Measurements from ENCODE around the gene SPAG9.

DNA sequence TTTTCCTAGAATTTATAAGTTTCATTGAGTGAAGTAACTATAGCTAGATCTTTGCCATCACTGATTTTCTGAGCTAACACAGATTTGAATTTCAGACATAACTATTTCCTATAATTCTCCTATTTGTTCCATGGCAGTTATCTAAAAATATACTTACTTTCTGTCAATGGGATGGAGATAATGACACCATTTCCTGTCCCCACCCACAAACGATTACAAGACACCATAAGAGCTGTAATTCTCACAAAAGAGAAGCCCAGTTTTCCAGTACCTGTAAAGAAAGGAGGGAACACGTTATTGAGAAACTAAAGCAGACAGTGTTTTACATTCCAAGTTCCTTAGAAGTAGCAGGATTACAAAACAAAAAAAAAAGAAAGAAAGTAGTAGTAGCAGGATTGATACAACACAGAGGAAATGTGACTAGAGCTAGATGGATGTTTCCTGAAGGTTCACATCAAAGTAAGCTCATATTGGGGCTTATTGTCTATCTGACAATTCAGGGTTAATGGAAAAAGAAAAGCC is 143.7 kb downstream of the SPAG9 start:
- TF ChIP-seq, protein P1, sequence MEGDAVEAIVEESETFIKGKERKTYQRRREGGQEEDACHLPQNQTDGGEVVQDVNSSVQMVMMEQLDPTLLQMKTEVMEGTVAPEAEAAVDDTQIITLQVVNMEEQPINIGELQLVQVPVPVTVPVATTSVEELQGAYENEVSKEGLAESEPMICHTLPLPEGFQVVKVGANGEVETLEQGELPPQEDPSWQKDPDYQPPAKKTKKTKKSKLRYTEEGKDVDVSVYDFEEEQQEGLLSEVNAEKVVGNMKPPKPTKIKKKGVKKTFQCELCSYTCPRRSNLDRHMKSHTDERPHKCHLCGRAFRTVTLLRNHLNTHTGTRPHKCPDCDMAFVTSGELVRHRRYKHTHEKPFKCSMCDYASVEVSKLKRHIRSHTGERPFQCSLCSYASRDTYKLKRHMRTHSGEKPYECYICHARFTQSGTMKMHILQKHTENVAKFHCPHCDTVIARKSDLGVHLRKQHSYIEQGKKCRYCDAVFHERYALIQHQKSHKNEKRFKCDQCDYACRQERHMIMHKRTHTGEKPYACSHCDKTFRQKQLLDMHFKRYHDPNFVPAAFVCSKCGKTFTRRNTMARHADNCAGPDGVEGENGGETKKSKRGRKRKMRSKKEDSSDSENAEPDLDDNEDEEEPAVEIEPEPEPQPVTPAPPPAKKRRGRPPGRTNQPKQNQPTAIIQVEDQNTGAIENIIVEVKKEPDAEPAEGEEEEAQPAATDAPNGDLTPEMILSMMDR (IDR thresholded peaks at IDR 0.05): no peak
- TF ChIP-seq POLR2AphosphoS5 (IDR thresholded peaks at IDR 0.05) (no peak), POLR2A (IDR thresholded peaks at IDR 0.05) (no peak)

Data from breast epithelium (tissue), 3 donors.